ENCODE results near the gene ZFHX3.

DNA sequence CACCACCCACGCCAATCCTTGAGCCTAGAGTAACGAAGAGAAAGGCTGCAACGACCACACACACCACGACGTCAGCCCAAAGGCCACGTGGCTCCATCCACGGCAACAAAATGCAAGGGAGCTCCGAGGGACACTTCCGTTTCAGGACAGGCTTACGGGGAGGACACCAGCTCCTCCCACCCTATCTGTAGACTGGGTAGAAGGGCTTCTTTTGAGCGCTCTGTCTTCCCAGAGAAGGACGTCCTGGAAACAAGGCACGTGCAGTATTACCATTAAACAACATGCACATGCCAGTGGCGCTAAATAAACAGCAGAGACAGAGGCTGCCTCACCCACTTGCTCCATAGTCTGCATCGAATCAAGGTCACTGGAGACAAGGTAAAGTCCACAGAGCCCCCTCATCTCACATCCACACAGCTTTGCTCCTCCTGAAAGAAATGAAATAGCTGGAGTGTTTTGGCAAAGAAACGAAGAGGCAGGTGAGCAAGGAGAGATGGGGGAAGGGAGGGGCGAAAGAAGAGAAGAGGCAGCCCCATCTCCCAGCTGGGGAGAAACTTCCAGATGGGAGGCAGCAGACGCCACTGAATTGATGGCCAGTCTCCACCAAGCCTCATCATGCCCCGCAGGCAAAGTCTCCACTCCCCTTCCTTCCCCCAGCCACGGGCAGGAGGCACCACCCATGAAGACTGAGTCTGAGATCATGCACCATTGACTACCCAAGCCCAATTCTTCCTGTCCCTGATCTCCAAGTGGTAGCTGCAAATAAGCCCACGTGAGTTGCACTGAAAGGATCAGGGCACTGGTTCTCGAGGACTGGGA, 24.0 kb downstream of the ZFHX3 start:
- TF ChIP-seq, protein P1, sequence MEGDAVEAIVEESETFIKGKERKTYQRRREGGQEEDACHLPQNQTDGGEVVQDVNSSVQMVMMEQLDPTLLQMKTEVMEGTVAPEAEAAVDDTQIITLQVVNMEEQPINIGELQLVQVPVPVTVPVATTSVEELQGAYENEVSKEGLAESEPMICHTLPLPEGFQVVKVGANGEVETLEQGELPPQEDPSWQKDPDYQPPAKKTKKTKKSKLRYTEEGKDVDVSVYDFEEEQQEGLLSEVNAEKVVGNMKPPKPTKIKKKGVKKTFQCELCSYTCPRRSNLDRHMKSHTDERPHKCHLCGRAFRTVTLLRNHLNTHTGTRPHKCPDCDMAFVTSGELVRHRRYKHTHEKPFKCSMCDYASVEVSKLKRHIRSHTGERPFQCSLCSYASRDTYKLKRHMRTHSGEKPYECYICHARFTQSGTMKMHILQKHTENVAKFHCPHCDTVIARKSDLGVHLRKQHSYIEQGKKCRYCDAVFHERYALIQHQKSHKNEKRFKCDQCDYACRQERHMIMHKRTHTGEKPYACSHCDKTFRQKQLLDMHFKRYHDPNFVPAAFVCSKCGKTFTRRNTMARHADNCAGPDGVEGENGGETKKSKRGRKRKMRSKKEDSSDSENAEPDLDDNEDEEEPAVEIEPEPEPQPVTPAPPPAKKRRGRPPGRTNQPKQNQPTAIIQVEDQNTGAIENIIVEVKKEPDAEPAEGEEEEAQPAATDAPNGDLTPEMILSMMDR (IDR thresholded peaks at IDR 0.05; ENCODE audit: low read depth, low read length), result no peak
- TF ChIP-seq EZH2phosphoT487 (IDR thresholded peaks at IDR 0.05; ENCODE audit: low read depth), result no peak
